Measurements from ENCODE around the gene GNB1L. TPM values are rescaled to one million over a fixed set of nuclear protein-coding genes. Genes with fewer than 3 reads are reported as not detected.

Gene GNB1L
- total and polyA plus RNA-seq, 4 donors = 4.5 to 9.3 (median 6.7) TPM

DNA sequence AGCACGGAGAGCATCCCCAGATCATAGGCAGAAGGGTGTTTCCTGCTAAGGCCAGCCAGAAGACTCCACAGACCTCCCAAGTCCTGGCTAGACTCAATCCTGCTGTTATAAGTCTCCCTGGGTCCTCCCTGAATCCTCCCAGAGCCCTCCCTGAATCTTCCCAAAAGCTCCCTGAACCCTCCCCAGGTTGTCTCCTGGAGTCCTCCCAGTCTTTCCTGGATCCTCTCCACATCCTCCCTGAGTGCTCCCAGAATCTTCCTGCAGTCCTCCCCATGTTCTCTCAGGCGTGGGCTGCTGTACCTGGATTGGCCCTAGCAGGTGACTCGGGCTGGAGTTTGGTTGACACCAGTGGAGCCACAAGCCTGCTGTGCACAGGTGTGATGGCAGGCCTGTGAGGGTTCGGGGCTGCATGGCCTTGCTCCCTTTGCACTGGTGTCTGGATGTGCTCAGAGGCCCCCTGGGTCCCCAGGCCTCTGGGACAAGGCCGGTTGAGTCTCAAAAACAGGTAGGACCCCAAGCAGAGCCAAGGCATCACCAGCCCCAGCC, 119.8 kb downstream of the GNB1L start:
- Histone ChIP-seq H3K4me1 (ENCODE audit: control insufficient read depth in 5 of 5, insufficient read depth in 5 of 5, low read length in 5 of 5) (peaks cover 0 to 36% (median 0%) of the 10 kb centered on the region in 5 donors), H3K36me3 (ENCODE audit: control insufficient read depth in 4 of 4, insufficient read depth in 4 of 4, low read length in 4 of 4) (no peaks in the 10 kb centered on the region), H3K4me3 (no peak overlapping the region), H3K9ac (ENCODE audit: insufficient read depth in 1 of 2, low read length in 2 of 2) (no peak overlapping the region), H3K27ac (ENCODE audit: low read depth in 1 of 2, low read length in 1 of 2) (no peak overlapping the region), H3K9me3 (ENCODE audit: control insufficient read depth in 4 of 4, insufficient read depth in 3 of 4, low read length in 3 of 4) (no peaks in the 10 kb centered on the region), H3K27me3 (ENCODE audit: control insufficient read depth in 3 of 3, insufficient read depth in 3 of 3, low read length in 2 of 3) (no peaks in the 10 kb centered on the region)
- no peak for DNase-seq
- WGBS, 2 donors = 89 to 91% methylated on average over 5 of the region's 5 CpGs
- TF ChIP-seq, protein P1, sequence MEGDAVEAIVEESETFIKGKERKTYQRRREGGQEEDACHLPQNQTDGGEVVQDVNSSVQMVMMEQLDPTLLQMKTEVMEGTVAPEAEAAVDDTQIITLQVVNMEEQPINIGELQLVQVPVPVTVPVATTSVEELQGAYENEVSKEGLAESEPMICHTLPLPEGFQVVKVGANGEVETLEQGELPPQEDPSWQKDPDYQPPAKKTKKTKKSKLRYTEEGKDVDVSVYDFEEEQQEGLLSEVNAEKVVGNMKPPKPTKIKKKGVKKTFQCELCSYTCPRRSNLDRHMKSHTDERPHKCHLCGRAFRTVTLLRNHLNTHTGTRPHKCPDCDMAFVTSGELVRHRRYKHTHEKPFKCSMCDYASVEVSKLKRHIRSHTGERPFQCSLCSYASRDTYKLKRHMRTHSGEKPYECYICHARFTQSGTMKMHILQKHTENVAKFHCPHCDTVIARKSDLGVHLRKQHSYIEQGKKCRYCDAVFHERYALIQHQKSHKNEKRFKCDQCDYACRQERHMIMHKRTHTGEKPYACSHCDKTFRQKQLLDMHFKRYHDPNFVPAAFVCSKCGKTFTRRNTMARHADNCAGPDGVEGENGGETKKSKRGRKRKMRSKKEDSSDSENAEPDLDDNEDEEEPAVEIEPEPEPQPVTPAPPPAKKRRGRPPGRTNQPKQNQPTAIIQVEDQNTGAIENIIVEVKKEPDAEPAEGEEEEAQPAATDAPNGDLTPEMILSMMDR (IDR thresholded peaks at IDR 0.05; ENCODE audit: control extremely low read depth, extremely low read depth) = no peak
- ATAC-seq (ENCODE audit: insufficient read depth, low FRiP score) = no peak

DNA sequence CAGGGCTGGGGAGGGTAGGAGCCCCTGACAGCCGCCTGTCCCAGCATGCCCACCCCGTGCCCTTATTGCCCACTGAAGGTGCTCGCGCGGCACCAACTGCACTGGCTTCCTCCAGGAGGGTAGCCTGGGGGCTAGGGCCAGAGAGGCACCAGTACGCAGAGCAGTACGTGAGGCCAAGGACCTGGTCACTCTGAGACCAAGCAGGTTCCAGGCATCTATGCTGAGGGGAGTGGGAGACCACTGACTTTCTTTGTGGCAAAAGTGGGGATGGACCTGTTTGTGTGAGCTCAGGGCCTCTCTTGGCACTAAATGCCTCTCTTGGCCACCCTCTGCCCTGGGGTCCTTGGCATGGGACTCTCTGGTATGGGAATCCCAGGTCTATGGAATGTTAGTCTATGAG, 120.5 kb downstream of the GNB1L start:
- no peak overlapping the region for H3K4me3 ChIP-seq
- TF ChIP-seq, protein P1 (IDR thresholded peaks at IDR 0.05; ENCODE audit: control extremely low read depth, extremely low read depth) = no peak
- 94 to 96% methylated on average over 7 of the region's 7 CpGs for WGBS, 2 donors
- no peaks in the 10 kb centered on the region for H3K36me3 ChIP-seq (ENCODE audit: control insufficient read depth in 4 of 4, insufficient read depth in 4 of 4, low read length in 4 of 4)
- no peaks in the 10 kb centered on the region for H3K9me3 ChIP-seq (ENCODE audit: control insufficient read depth in 4 of 4, insufficient read depth in 3 of 4, low read length in 3 of 4)
- DNase-seq (no peak), ATAC-seq (ENCODE audit: insufficient read depth, low FRiP score) (no peak)
- H3K9ac ChIP-seq (ENCODE audit: insufficient read depth in 1 of 2, low read length in 2 of 2) = no peak overlapping the region
- no peaks in the 10 kb centered on the region for H3K27me3 ChIP-seq (ENCODE audit: control insufficient read depth in 3 of 3, insufficient read depth in 3 of 3, low read length in 2 of 3)
- no peak overlapping the region for H3K27ac ChIP-seq (ENCODE audit: low read depth in 1 of 2, low read length in 1 of 2)
- peaks cover 0 to 31% (median 0%) of the 10 kb centered on the region in 5 donors for H3K4me1 ChIP-seq (ENCODE audit: control insufficient read depth in 5 of 5, insufficient read depth in 5 of 5, low read length in 5 of 5)

DNA sequence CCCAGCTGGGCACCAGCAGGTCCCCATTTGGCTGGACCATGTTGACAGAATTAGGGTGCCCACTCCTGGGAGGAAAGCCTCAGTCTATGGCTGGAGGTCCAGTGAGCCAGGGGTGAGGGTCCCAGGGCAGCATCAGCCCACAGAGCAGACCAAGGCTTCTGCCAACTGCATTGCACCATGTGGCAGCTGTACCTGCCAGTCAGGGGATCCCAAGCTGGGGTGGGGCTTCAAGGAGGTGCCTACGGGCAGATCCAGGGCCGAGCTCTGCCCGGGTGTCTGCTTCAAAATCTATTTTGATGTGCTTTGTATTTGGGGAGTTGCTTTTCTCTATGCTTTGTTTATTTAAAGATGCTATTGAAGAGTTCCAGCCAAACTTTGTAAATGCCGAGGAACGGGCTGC, 120.9 kb downstream of the GNB1L start:
- no peak overlapping the region for H3K4me3 ChIP-seq
- no peaks in the 10 kb centered on the region for H3K9me3 ChIP-seq (ENCODE audit: control insufficient read depth in 4 of 4, insufficient read depth in 3 of 4, low read length in 3 of 4)
- no peak overlapping the region for H3K27ac ChIP-seq (ENCODE audit: low read depth in 1 of 2, low read length in 1 of 2)
- 74 to 78% methylated on average over 5 of the region's 5 CpGs for WGBS, 2 donors
- no peak for DNase-seq
- no peak overlapping the region for H3K9ac ChIP-seq (ENCODE audit: insufficient read depth in 1 of 2, low read length in 2 of 2)
- ATAC-seq (ENCODE audit: insufficient read depth, low FRiP score) = no peak
- TF ChIP-seq, protein P1 (IDR thresholded peaks at IDR 0.05; ENCODE audit: control extremely low read depth, extremely low read depth) = no peak
- H3K4me1 ChIP-seq (ENCODE audit: control insufficient read depth in 5 of 5, insufficient read depth in 5 of 5, low read length in 5 of 5) = peaks cover 0 to 31% (median 0%) of the 10 kb centered on the region in 5 donors
- no peaks in the 10 kb centered on the region for H3K36me3 ChIP-seq (ENCODE audit: control insufficient read depth in 4 of 4, insufficient read depth in 4 of 4, low read length in 4 of 4)
- no peaks in the 10 kb centered on the region for H3K27me3 ChIP-seq (ENCODE audit: control insufficient read depth in 3 of 3, insufficient read depth in 3 of 3, low read length in 2 of 3)

Other genes with a start within 250 kb of the GNB1L start
- 10 to 100 TPM; 16.7 to 32.5 TPM for gene SEPTIN5, start 140.4 kb downstream of the GNB1L start, total RNA-seq
- gene SEPTIN5, start 140.4 kb downstream of the GNB1L start, polyA plus RNA-seq = 10 to 100 TPM; 10.4 to 11.8 TPM
- 1 to 10 TPM; 4.0 to 5.5 TPM for gene GP1BB, start 131.3 kb downstream of the GNB1L start, total RNA-seq
- gene GP1BB, start 131.3 kb downstream of the GNB1L start, polyA plus RNA-seq = 1 to 10 TPM; 1.9 to 2.8 TPM
- gene TBX1, start 94.1 kb downstream of the GNB1L start, total RNA-seq = 10 to 100 TPM in 1 of 2 donors, 1 to 10 TPM in 1; 3.4 to 19.3 TPM
- 1 to 10 TPM; 2.3 to 5.6 TPM for gene TBX1, start 94.1 kb downstream of the GNB1L start, polyA plus RNA-seq
- gene RTL10, start within 50 bp of the GNB1L start, total RNA-seq = 10 to 100 TPM; 11.4 to 22.7 TPM
- gene RTL10, start within 50 bp of the GNB1L start, polyA plus RNA-seq = 10 to 100 TPM in 1 of 2 donors, 1 to 10 TPM in 1; 7.4 to 11.7 TPM
- 100 to 1,000 TPM; 147 to 218 TPM for gene COMT, start 86.9 kb upstream of the GNB1L start, total RNA-seq
- gene COMT, start 86.9 kb upstream of the GNB1L start, polyA plus RNA-seq = 100 to 1,000 TPM; 198 to 272 TPM
- 10 to 100 TPM; 20.3 to 41.1 TPM for gene TXNRD2, start 86.9 kb upstream of the GNB1L start, total RNA-seq
- 10 to 100 TPM; 23.3 to 59.2 TPM for gene TXNRD2, start 86.9 kb upstream of the GNB1L start, polyA plus RNA-seq
- 10 to 100 TPM; 20.5 to 23.4 TPM for gene ARVCF, start 161.9 kb upstream of the GNB1L start, total RNA-seq
- gene ARVCF, start 161.9 kb upstream of the GNB1L start, polyA plus RNA-seq = 10 to 100 TPM in 1 of 2 donors, 1 to 10 TPM in 1; 10.0 to 12.7 TPM
- 10 to 100 TPM; 20.7 to 48.8 TPM for gene TANGO2, start 166.2 kb upstream of the GNB1L start, total RNA-seq
- 10 to 100 TPM; 28.2 to 40.0 TPM for gene TANGO2, start 166.2 kb upstream of the GNB1L start, polyA plus RNA-seq
- 10 to 100 TPM; 34.7 to 38.4 TPM for gene DGCR8, start 225.4 kb upstream of the GNB1L start, total RNA-seq
- gene DGCR8, start 225.4 kb upstream of the GNB1L start, polyA plus RNA-seq = 10 to 100 TPM; 13.2 to 17.6 TPM